HG03196 (cell line): ENCODE results near the gene PPL.
"Not testable (repeated sequence)": the region's sequence is repeated elsewhere in the genome, so short reads cannot be mapped to it uniquely, and the experiment has no call there.

ENCODE experiments used
- ATAC-seq: cut with Tn5 transposase; IDR thresholded peaks from one replicate; pipeline ENCODE4 v1.9.1; 2021; ENCODE audit not compliant: unreplicated experiment

Gene PPL

DNA sequence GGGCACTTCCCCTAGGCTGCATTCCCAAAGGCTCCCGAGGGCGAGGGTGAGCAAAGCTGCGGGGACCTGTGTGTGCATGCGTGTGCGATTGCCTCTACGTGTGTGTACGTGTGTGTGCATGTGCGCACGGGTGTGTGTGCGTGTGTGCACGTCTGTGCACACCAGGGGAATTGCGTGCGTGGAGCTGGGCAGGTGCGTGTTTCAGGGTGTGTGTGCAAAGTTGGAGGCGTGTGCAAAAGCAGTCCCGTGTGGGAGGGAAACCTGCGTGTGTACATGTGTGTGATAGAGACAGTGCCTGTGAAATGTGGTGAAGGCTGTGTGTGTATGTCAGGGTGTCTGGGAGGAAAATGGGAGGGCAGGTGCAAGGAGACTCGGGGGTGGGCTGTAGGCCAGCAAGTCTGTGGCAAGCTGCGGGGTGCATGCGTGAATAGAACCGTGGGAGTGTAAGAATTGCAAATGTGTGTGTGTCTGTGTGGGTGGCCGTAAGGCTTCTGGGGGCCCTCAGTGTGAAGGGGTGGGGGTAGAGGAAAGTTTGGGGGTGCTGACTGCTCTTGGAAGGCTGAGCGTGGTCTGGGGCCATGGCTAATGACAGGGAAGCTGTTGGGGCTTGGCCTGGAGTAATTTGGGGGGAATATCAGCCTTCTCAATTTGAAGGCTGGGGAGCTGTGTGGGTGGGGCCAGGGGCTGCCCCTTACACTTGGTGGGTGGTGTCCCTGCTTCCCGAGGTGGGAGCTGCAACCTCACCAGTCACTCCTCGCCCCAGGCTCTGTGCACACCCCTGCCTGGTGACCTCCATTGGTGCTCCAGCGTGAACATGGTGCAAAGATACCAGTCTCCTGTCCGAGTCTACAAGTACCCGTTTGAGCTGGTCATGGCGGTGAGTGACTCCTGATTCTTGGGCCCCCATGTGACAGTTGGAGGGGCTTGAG lies 21.8 kb upstream of the PPL start:
- ATAC-seq: no peak

DNA sequence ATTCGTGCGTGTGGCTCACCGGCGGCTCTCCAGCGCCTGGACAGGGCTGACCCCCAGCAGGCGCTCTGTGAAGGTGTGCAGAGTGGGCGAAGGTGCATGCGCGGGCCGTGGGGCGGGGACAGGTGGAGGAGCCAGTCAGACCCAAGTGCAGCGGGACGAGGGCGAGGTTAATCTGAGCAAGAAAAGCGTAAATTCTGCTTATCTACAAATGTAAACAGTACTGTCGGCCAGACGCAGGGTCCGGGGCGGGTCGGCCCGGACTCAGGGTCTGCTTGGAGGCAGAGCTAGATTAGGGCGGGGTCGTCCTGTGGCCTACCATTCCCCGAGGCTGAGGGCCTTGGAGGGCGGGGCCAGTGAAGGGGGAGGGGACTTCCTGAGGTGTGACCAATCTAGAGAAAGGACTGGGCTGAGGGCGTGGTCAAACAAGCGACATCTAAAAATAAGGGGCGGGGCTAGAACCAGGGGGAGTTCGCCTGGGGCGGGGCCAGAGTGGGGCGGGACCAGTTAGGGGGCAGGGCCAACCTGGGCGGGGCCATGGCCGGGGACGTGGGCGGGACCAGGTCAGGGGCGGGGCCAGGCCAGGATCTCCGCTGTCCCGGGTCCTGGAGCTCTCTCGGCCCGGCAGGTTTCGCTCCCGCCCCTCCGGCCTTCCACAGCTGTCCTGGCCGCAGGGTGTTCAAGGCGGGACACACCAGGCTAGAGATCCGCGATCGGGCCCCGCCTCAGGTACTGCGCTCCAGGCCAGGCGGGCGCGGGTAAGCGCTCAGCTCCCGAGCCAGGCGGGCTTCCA lies 21.0 kb upstream of the PPL start, which contains the start of gene SEC14L5:
Gene SEC14L5 (plus strand): TSS at position 611 of the 790 bp plus-strand sequence. CDS start 994 bp downstream, outside the sequence.
- peak; percentile 53 for ATAC-seq

DNA sequence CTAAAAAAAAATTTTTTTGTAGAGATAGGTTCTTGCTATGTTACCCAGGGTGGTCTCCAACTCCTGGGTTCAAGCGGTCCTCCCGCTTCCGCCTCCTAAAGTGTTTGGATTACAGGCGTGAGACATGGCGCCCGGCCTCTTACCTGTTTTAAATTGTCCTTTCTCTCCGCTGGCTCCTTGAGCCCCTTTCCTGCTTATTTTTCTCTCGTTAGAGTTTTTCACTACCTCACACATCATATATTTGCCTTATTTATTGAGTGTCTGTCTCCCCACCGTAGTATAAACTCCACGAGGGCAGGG lies 20.4 kb upstream of the PPL start:
- no peak for ATAC-seq

- ATAC-seq: no peak
These were observed 17.8 kb upstream of the PPL start for GRCh38 chr16:4954714-4955113.

GRCh38 chr16:4951583-4951982 lies 14.6 kb upstream of the PPL start:
- ATAC-seq: not testable (repeated sequence)

- no peak for ATAC-seq
These were observed 13.0 kb upstream of the PPL start for GRCh38 chr16:4949986-4950385.

DNA sequence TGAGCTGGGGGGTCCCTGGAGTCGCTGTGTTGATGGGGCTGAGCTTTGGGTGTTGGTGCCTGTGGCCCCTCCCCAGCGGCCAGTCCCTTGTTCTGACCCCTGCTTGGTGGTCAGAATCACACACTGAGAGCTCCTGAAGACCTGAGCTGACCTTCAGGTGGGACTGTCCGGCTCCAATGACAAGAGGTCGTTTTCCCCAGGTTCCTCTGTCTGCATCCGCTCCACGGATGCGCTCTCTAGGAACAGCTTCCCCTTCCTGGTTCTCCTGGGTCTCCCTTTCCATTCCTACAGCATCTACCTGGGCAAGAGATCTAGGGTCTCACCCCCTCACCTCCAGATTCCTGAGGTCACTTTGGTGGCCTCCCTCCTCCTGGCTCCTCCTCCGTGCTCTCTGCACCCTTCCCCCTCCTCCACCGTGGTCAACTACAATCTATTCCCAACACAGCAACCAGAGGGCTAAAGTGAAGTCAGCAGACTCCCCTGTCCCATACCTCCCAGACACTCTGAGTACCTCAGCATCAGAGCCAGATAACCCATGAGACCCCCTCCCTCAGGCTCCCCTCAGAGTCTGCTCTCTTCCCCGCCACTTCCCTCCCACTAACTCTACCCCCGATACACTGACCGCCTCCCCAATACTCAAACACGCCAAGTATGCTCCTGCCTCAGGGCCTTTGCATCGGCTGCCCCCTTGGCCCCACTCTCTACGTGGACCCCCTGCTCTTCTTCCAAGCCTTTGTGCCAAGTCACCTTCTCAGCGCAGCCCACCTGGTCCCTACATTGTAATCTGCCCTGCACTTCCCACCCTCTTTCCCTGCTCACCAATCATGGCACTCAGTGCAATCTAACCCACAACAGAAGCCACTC lies 12.2 kb upstream of the PPL start:
- no peak for ATAC-seq

DNA sequence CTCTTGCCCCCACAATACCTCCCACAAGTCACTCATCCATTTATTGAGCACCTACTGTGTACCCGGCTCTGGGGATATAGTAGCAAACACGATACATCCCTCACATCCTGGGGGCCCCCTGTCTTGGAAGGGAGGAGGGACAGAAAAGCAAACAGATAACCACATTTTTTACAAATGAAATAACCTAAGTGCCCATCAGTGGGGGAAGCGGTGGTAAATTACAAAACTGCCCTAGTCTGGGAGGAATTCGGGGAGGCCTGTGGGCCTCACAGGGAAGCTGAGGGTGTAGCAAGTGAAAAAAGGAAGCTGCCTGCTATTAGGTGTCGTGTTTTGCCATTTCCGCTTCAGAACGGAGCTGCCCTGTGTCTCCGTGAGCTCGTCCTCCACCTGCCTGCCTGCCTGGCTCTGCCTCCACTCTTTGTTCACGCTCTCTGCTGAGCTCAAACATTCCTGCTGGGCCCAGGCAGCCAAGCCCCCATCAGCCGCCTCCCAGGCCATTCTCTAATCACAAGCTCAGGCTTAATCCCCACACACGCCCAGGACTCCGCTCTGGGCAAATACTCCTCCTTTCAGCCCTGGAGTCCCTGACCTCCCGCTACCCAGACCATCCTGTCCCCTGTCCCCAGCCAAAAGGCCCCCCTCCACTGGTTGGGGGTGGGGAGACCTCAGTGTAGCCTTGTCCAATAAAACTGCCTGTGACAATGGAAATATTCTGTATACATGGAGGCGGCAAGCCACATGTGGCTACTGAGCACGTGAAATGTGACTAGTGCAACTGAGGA lies 11.0 kb upstream of the PPL start:
- ATAC-seq: no peak

- no peak for ATAC-seq
These were observed 10.0 kb upstream of the PPL start for GRCh38 chr16:4946917-4947316.

GRCh38 chr16:4945560-4946502 lies 8.9 kb upstream of the PPL start:
- no peak for ATAC-seq

DNA sequence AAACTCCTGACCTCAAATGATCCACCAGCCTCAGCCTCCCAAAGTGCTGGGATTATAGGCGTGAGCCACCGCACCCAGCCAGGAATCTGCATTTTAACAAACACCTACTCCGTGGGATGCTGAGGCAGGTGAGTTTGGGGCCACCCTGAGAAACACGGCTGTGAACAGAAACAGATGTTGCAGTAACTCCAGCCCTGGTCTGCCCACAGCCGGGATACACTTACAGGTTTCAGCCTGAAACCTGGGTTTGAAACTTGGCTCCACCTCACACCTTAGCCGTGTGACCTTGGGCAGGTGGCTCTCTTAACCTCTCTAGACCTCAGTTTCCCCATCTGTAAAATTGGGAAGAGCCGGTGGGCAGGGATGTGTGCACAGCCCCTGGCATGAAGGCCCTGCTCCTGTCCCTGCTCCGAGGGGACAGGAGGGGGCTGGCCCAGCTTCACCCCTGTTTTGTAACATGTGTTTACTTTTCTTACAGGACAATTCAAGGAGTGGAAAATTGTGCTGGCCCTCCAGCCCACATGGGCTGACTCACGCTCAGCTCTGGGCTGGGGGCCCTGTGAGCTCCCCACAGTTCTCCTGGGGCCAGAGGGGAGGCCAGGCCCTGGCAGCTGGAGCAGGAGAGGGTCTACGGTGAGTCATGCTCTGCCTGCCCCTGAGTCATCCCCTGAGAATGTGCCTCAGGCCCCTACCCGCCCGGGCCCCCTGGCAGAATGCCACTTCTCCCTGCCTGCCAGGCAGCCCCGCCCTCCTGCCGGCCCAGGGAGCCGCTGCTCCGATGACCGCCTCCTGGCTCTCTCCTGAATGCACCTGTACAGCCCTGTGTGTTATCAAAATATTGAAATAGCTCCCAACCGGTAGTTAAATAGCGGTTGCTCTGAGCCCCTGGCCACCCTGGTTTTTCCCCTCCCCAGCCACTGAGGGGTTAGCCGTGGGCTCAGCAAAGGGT lies 7.7 kb upstream of the PPL start:
- no peak for ATAC-seq

DNA sequence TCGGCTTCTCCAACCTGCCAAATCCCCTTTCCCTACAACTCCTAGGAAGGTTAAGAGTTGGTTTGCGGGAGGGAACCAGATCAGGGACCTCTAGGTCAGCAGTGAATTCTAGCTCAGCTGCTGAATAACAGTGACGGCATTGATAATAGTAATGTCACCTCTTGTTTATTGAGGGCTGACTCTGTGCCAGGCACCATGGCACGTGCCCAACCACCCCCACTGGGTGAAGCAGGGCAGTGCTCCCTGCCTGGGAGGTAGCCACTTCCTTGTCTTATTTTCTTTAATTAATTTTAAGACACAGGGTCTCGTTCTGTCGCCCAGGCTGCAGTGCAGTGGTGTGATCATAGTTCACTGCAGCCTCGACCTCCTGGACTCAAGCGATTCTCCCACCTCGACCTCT lies 5.5 kb upstream of the PPL start:
- no peak for ATAC-seq

DNA sequence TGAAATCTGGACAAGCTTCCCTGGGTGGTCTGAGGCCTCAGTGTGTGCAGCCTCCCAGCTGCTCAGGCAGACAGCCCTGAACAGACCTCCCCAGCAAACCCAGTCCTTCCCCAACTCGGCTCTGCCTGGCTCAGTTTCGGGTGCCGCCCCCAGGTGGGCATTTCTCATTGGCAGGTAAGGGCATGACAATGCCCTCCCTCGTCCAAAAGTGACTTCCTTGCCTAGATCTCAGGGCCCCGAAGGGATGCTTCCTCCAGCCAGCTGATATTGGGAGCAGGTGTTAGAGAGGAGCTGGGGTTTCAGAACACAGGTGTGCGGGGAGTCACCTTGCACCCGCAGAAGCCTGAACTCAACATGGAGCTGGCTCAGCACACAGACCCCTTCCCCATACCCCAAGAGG lies 3.8 kb upstream of the PPL start:
- no peak for ATAC-seq

GRCh38 chr16:4938683-4939030 lies 1.7 kb upstream of the PPL start:
- no peak for ATAC-seq

- ATAC-seq: no peak
These were observed 1.1 kb upstream of the PPL start for GRCh38 chr16:4937782-4938682.

DNA sequence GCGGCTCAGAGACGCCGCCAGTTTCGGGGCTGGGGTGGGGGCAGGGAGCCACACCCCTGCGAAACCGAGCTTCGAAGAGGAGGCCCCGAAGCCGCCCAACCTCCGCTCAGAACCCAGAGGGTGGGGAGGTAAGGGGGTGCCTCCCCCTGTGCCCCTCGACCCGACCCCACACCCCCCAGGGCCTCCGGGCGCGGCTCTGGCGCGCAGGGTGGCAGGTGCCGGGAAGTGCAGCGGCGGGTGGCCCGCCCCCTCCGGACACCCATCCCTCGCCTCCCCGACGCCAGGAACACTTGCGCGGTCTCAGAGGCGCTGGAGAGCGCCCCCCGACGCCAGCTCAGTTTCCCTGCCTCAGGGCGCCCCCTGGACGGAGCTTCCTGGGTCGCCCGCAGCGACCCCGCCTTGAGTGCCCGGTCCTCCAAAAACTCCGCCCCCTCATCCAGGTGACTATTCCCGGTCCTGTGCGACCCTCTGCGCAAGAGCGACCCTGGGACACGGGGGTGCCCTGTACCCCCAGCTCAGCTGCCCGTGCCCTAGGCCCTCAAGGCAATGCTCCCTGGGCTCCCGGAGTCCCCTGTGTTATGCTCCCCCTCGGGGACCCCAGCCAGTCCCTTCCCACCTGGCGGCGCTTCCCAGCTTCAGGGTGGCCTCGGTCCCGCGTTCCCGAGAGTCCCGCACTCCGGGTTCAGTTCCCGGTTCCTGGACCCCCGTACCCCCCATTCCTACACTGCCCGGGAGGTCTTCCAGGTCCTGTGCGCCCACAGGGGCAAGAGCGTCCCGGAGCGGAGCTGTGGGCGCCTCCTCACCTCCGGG lies 562 bp downstream of the PPL start:
- ATAC-seq: no peak
